Sigmoid colon (tissue), 7 donors: ENCODE data around the gene DHX58. TPM values are rescaled to one million over a fixed set of nuclear protein-coding genes. Genes with fewer than 3 reads are reported as not detected.

ENCODE experiments used
- DNase-seq: peaks from one replicate; pipeline ENCODE4 v3.0.0-alpha.2; 2019
- H3K27ac ChIP-seq, 4 donors: fragments of 200-600 bp; sonication (generic); one replicate each; pipeline ENCODE4 v1.5.1; 2016 to 2019; ENCODE audit warnings: mild to moderate bottlenecking in 1 of 4
- H3K27me3 ChIP-seq, 3 donors: fragments of 200-600 bp; sonication (generic); one replicate each; pipeline ENCODE4 v1.5.1; 2019; ENCODE audit warnings: mild to moderate bottlenecking in 1 of 3
- H3K36me3 ChIP-seq, 4 donors: fragments of 200-600 bp; sonication (generic); one replicate each; pipeline ENCODE4 v1.5.1; 2016 to 2019
- H3K4me1 ChIP-seq, 4 donors: fragments of 200-600 bp; sonication (generic); one replicate each; pipeline ENCODE4 v1.5.1; 2017 to 2019
- H3K4me3 ChIP-seq, 4 donors: fragments of 200-600 bp; sonication (generic); one replicate each; pipeline ENCODE4 v1.5.1; 2017 to 2019; ENCODE audit warnings: mild to moderate bottlenecking in 2 of 4, moderate library complexity in 1 of 4
- H3K9me3 ChIP-seq, 4 donors: fragments of 200-600 bp in 3 of 4; sonication (generic) in 3 of 4; one replicate each; pipeline versions ENCODE4 v1.5.1 to v1.6.1; 2013 to 2019
- CTCF ChIP-seq, 4 experiments: fragments of 450-650 bp in 3 of 4; fragments of 200-600 bp in 1 of 4; IDR thresholded peaks; one replicate each; pipeline ENCODE4 v1.5.1; 2016 to 2019; ENCODE audit warnings: antibody characterized with exemption in 4 of 4, mild to moderate bottlenecking in 3 of 4, moderate library complexity in 2 of 4
- EP300 ChIP-seq, 4 donors: sonication (generic); formaldehyde crosslinking; IDR thresholded peaks; one replicate each; pipeline ENCODE4 v1.6.1; 2017; ENCODE audit warnings: antibody characterized with exemption in 4 of 4
- POLR2A ChIP-seq, 2 donors: fragments of 450-650 bp; IDR thresholded peaks; one replicate each; pipeline ENCODE4 v1.6.1; 2016; ENCODE audit warnings: antibody characterized with exemption in 2 of 2, mild to moderate bottlenecking in 2 of 2, moderate library complexity in 2 of 2
- POLR2AphosphoS5 ChIP-seq, 4 donors: sonication (generic); formaldehyde crosslinking; IDR thresholded peaks; one replicate each; pipeline ENCODE4 v1.6.1; 2017; ENCODE audit warnings: antibody characterized with exemption in 4 of 4
- WGBS, 2 donors: extraction: QIAGEN DNeasy Blood & Tissue Kit; methylation state at CpG; one replicate each; pipeline ENCODE4 v1.1.7; 2013; 5-methylcytosine and 5-hydroxymethylcytosine counted together
- intact Hi-C: fragments of 100-400 bp; cut with DNase I; formaldehyde crosslinking; loops from one replicate; pipeline ENCODE4 v1.15.1; 2023
- polyA plus RNA-seq, 3 donors: library from polyadenylated mRNA; stranded (reverse); fragments of 200-250 nt; gene quantifications; one replicate each; pipeline ENCODE4 v1.2.3, GENCODE V29; 2013
- total RNA-seq, 4 donors: library from RNA; depleted of rRNA; stranded (reverse); fragments of >200 nt; gene quantifications; one replicate each; pipeline ENCODE4 v1.1.0, GENCODE V29; 2016
- donor health status: healthy with polysubstance abuse.
- donor health status: Bipolar disorder and iron deficiency.
- donor health status: healthy.

The DHX58 gene
- total and polyA plus RNA-seq, 7 donors = 4.4 to 19.0 (median 14.5) TPM

GRCh38 chr17:42130310-42130936 lies 17.9 kb upstream of the DHX58 start:
- H3K4me3 ChIP-seq = no peak overlapping the region
- WGBS, 2 donors = 95 to 96% methylated on average over 16 of the region's 16 CpGs
- intact Hi-C loops = no loop called here
- TF ChIP-seq EP300 (IDR thresholded peaks at IDR 0.05) = no peak
- TF ChIP-seq POLR2A (IDR thresholded peaks at IDR 0.05) = no peak
- TF ChIP-seq POLR2AphosphoS5 (IDR thresholded peaks at IDR 0.05) = no peak
- TF ChIP-seq CTCF (IDR thresholded peaks at IDR 0.05) = no peak
- no peaks in the 10 kb centered on the region for H3K9me3 ChIP-seq
- DNase-seq = no peak
- peaks cover 29 to 59% (median 33%) of the 10 kb centered on the region in 4 donors for H3K36me3 ChIP-seq
- H3K27me3 ChIP-seq = no peaks in the 10 kb centered on the region
- H3K27ac ChIP-seq = peak overlapping the region in 3 of 4 donors; percentile 22 to 66 (median 56)
- H3K4me1 ChIP-seq = peaks cover 0 to 44% (median 27%) of the 10 kb centered on the region in 4 donors

- WGBS, 2 donors = 91 to 94% methylated on average over 8 of the region's 8 CpGs
- DNase-seq = peak; percentile 77
- Histone ChIP-seq H3K4me3 (no peak overlapping the region), H3K9me3 (no peaks in the 10 kb centered on the region), H3K27me3 (no peaks in the 10 kb centered on the region), H3K27ac (peak overlapping the region in 3 of 4 donors; percentile 1 to 66 (median 56)), H3K36me3 (peaks cover 30 to 66% (median 37%) of the 10 kb centered on the region in 4 donors), H3K4me1 (peaks cover 0 to 39% (median 24%) of the 10 kb centered on the region in 4 donors)
- intact Hi-C loops = no loop called here
- TF ChIP-seq POLR2A (IDR thresholded peaks at IDR 0.05) (no peak), CTCF (IDR thresholded peaks at IDR 0.05) (no peak), POLR2AphosphoS5 (IDR thresholded peaks at IDR 0.05) (no peak), EP300 (IDR thresholded peaks at IDR 0.05) (no peak)
Measured at GRCh38 chr17:42129109-42129837, 16.8 kb upstream of the DHX58 start.

- Histone ChIP-seq H3K27me3 (no peaks in the 10 kb centered on the region), H3K4me1 (peaks cover 0 to 29% (median 15%) of the 10 kb centered on the region in 4 donors), H3K9me3 (no peaks in the 10 kb centered on the region), H3K36me3 (peaks cover 30 to 57% (median 37%) of the 10 kb centered on the region in 4 donors), H3K27ac (no peak overlapping the region), H3K4me3 (no peak overlapping the region)
- TF ChIP-seq POLR2AphosphoS5 (IDR thresholded peaks at IDR 0.05) = no peak
- no peak for TF ChIP-seq POLR2A (IDR thresholded peaks at IDR 0.05)
- no peak for TF ChIP-seq CTCF (IDR thresholded peaks at IDR 0.05)
- no peak for TF ChIP-seq EP300 (IDR thresholded peaks at IDR 0.05)
- intact Hi-C loops = no loop called here
- 86 to 95% methylated on average over 6 of the region's 6 CpGs for WGBS, 2 donors
- no peak for DNase-seq
Measured at GRCh38 chr17:42127414-42127813, 14.9 kb upstream of the DHX58 start.

- WGBS, 2 donors = 78 to 79% methylated on average over 3 of the region's 3 CpGs
- intact Hi-C loops = no loop called here
- peaks cover 0 to 30% (median 17%) of the 10 kb centered on the region in 4 donors for H3K4me1 ChIP-seq
- no peaks in the 10 kb centered on the region for H3K27me3 ChIP-seq
- no peak for DNase-seq
- H3K27ac ChIP-seq = no peak overlapping the region
- no peaks in the 10 kb centered on the region for H3K9me3 ChIP-seq
- H3K36me3 ChIP-seq = peaks cover 30 to 57% (median 37%) of the 10 kb centered on the region in 4 donors
- H3K4me3 ChIP-seq = no peak overlapping the region
- no peak for TF ChIP-seq POLR2AphosphoS5 (IDR thresholded peaks at IDR 0.05)
- no peak for TF ChIP-seq POLR2A (IDR thresholded peaks at IDR 0.05)
- no peak for TF ChIP-seq CTCF (IDR thresholded peaks at IDR 0.05)
- no peak for TF ChIP-seq EP300 (IDR thresholded peaks at IDR 0.05)
Measured at GRCh38 chr17:42126836-42127235, 14.3 kb upstream of the DHX58 start.
